Smooth muscle cell of the brain vasculature (primary cell): Measurements from ENCODE around the gene CDKAL1.

Experiments
- DNase-seq: peaks from one replicate; pipeline ENCODE4 v3.0.0-alpha.2; 2012; ENCODE audit warnings: low read depth, low spot score

Gene CDKAL1

GRCh38 chr6:20875369-20875963, 341.2 kb downstream of the CDKAL1 start:
- DNase-seq: no peak

DNA sequence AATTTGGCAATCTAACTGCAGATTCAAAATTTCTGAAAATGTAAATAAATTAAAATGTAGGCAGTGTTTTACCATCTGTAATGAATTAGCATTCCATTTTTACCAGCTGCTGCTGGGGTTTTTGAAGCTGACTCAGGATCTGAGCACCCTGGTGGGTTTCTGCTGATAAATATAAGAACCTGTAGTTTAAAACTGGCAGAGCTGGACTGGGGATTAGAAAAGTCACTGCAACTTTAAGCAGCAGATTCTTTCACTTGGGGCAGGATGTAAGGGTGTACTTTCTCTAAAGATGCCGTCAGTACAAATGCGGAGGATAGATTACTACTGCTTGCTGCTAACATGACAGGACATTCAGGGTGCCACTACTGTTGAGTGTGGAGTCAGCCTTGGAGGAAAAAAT, 341.8 kb downstream of the CDKAL1 start:
- DNase-seq: peak; percentile 65

- DNase-seq: no peak
Observed at GRCh38 chr6:20876561-20876960, 342.3 kb downstream of the CDKAL1 start.

- DNase-seq: peak; percentile 45
Observed at GRCh38 chr6:20877008-20877937, 343.0 kb downstream of the CDKAL1 start.

- no peak for DNase-seq
Observed at GRCh38 chr6:20879121-20879520, 344.9 kb downstream of the CDKAL1 start.

- DNase-seq: no peak
Observed at GRCh38 chr6:20879526-20879925, 345.3 kb downstream of the CDKAL1 start.

GRCh38 chr6:20881365-20881764, 347.1 kb downstream of the CDKAL1 start:
- no peak for DNase-seq

GRCh38 chr6:20882014-20882413, 347.8 kb downstream of the CDKAL1 start:
- no peak for DNase-seq

- DNase-seq: no peak
Observed at GRCh38 chr6:20885076-20885475, 350.8 kb downstream of the CDKAL1 start.

DNA sequence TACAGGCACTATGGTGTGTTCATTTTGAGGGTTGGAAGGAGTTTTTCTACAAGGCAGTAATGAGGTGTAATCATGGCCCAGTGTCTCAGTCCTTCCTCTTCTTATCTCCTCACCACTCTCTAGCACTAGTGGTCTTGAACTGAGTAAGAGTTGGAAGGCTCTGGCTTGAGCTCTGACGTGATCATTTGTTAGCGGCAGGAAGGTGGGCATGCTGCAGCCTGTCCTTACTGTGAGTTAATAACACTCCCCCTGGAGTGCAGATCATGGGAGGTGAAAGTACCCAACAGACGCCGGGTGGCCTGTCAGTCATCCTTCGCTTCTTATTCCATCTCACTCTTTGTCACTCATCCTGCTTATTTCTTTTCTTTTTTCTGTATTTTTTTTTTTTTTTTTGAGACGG, 356.9 kb downstream of the CDKAL1 start:
- no peak for DNase-seq

GRCh38 chr6:20892365-20892764, 358.1 kb downstream of the CDKAL1 start:
- DNase-seq: no peak

DNA sequence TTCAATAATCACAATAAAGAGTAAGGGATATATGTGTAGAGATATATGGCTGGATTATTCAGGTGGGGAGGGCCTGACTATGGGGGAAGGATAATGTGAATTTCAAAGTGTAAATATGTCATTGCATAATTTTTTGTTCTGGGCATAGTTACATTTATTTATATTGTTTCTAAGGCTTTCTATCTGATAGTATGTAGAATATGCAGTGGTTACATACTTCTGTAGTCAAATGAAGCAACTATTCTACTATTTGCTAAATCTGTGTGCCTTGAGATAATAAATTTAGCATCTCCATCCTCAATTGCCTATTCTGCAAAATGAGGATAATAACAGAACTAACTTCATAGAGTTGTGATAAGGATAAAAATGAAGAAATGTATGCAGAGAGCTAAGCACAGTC, 359.2 kb downstream of the CDKAL1 start:
- no peak for DNase-seq

DNA sequence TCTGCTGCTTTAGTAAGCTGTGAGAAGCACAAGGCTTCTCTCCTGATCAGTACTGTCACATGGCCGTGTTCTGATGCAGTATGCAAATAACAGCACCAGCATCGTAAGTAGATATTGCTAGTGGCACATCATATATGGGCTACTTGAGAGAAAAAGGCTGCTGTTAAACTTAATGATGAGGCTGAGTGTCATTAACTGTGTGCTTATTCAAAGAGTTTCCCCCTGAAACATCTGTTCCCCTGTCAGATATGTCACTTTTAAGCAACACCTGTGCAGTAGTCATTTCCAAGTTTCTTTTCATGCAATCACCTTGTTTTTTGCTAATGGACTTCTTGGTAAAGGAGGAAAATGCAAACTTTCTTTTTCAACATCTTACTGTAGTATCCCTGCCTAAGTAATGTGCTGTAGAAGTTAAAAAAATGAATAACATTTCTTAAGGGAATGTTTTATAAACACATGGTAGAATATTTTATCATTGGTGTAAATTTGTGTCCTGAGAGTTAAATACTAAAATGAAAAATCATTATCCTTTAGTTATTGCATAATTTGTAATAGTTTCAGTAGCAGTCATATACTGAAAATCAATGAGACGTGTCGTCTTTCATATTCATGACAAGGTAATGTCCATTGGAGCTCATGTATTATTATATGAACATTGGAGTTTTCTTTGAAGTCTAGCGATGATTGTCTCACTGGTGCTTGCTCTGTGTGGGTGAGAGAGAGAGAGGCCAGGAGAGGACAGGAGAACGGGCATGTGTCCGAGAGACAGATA, 366.3 kb downstream of the CDKAL1 start:
- DNase-seq: no peak

DNA sequence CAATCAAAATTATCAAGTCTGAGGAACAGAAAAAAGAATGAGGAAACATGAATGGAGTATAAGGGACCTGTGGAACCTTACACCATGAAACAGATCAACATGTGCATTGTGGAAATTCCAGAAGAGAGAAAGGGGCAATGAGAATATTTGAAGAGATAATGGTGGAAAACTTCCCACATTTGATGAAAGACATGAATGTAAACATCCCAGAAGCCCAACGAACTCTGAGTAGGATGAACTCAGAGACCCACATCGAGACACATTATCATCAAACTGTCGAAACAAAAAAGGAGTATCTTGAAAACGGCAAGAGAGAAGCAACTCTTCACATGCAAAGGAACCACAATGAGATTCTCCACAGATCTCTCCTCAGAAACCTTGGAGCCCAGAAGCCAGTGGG, 371.1 kb downstream of the CDKAL1 start:
- DNase-seq: no peak

GRCh38 chr6:20906945-20907344, 372.7 kb downstream of the CDKAL1 start:
- peak; percentile 6 for DNase-seq

DNA sequence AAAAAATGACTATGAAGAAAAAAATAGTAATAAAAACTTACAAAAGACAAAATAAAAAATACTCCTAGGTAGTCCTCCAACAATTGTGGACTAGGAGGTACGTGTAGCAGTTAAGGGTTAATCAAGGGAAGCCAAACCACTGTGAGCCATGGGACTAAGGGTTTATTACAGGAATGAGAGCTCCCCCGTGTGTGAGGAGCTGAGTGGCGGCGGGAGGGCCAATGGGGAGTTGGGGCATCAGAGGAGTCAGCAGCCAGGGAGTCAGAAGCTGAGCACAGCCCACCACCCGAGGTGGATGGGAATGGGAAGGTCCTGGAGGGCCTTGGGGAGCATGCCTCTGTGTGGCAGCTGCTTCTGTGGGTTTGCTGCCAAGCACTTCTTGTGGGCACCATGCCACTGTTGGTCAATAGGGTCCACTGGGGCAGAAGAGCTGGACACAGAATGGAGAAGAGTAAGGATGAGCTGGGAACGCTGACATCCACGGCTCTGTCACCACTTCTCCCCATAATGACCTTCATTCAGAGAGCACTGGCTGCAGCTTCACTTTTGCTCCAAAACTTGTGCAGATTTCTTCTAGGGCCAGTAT, 373.3 kb downstream of the CDKAL1 start:
- no peak for DNase-seq

DNA sequence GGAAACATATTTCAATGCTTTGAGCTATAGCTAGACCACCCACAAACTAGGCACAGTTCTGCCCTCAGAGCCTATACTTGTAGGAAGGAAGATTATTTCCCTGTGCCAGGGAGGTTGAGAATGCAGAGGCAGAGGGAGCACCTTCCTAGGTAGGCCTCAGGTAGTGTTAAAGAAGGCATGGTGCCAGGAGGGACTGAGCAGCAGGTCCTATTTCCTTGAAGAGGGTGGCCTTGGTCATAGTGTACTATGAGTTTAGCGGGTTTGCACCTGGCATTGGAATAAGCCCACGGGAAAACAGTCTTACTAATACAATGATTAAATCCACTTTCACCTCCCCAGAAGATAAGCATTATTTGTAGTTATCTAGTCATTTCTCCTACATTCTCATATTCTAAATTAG, 375.4 kb downstream of the CDKAL1 start:
- no peak for DNase-seq

DNA sequence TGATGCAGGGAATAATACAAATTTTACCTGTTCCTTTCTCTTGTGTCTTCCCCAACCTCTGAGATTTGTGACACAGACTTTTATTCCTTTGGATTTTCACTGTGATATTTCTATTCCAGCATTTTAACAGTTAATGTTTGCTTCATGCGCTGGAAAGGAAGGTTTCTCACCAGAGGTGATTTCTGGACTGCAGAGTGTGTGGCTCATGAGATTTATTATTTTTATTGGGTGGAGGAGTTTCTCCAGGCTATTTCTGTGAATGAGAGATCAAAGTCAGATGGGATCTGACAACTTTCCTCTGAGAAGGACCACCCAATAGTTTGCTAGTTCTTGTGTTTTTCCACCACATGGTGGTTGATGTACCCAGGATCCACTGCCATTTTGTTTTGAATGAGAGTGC, 377.5 kb downstream of the CDKAL1 start:
- no peak for DNase-seq

- no peak for DNase-seq
Observed at GRCh38 chr6:20915156-20915555, 380.9 kb downstream of the CDKAL1 start.

DNA sequence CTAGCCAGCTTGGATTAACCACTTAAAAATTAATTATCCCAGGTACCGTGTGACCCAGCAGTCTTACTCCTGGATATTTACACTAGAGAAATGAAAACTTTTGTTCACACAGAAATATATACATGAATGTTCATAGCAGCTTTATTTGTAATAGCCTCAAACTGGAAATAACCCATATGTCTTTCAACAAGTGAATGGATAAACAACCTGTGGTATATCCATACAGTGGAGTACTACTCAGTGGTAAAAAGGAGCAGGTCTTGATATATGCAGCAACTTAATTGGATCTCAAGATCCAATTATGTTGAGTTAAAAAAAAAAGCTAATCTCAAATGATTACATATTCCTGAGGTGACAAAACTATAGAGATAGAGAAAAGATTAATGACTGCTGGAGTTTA, 381.4 kb downstream of the CDKAL1 start:
- no peak for DNase-seq

DNA sequence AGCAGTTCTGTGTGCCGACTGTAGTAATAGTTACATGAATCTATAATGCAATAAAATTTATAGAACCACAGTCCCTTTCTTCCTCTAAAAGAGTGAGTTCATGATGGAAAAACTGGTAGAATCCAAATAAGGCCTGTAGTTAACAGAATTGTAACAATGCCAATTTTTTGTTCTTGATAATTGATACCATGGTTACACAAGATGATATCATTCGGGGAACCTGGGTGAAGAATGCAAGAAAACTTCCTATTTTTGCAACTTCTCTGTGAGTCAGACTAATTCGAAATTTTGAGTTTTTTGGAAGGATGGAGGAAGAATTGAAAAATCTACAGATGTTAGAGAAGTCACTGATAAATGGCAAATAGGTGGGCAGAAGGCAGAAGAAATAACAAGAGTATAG, 381.8 kb downstream of the CDKAL1 start:
- DNase-seq: no peak

DNA sequence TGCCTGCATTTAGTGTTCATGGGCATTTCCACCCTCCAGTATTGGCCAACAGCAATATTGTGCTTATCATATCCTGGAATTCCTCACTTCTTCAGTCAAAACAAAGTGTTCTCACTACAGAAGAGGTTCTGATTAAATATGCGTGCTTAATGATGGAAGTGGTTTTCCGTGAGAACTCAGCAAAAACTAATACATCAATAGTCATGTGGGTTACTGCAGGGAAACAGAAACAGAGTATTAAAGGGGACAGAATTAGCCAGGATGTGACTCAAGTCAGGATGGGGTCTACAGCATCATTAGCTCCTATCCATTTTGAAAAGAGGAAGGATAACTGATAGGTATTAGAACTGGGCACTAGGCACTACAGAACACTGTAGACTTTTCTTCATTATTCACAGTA, 384.6 kb downstream of the CDKAL1 start:
- DNase-seq: no peak
